Measurements from ENCODE around the gene NDRG2. TPM values are rescaled to one million over a fixed set of nuclear protein-coding genes. Genes with fewer than 3 reads are reported as not detected.

Gene NDRG2
- total RNA-seq, 1 donor: not detected

GRCh38 chr14:21069388-21070082 is 44.7 kb upstream of the NDRG2 start:
- Histone ChIP-seq H4K20me1 (ENCODE audit: insufficient read depth, low read length) (peaks cover 15% of the 10 kb centered on the region), H2AFZ (ENCODE audit: low read length) (peak overlapping the region; percentile 87), H3K79me2 (ENCODE audit: insufficient read depth, low read length) (peaks cover 17% of the 10 kb centered on the region), H3K9me3 (ENCODE audit: low read depth, low read length) (no peaks in the 10 kb centered on the region), H3K4me3 (ENCODE audit: insufficient read depth, low read length) (peak overlapping the region; percentile 76), H3K4me2 (ENCODE audit: insufficient read depth, low read length) (peak overlapping the region; percentile 92), H3K27ac (ENCODE audit: low read depth, low read length) (peak overlapping the region; percentile 63), H3K36me3 (ENCODE audit: insufficient read depth, low read length) (peaks cover 15% of the 10 kb centered on the region), H3K27me3 (ENCODE audit: insufficient read depth, low read length) (no peaks in the 10 kb centered on the region), H3K4me1 (ENCODE audit: insufficient read depth, low read length) (peaks cover 35% of the 10 kb centered on the region)
- peak; percentile 88 for DNase-seq (ENCODE audit: insufficient read length, low spot score, missing footprints)
- no peak for TF ChIP-seq CTCF (IDR thresholded peaks at IDR 0.05; ENCODE audit: extremely low read depth, low read depth, low read length)

DNA sequence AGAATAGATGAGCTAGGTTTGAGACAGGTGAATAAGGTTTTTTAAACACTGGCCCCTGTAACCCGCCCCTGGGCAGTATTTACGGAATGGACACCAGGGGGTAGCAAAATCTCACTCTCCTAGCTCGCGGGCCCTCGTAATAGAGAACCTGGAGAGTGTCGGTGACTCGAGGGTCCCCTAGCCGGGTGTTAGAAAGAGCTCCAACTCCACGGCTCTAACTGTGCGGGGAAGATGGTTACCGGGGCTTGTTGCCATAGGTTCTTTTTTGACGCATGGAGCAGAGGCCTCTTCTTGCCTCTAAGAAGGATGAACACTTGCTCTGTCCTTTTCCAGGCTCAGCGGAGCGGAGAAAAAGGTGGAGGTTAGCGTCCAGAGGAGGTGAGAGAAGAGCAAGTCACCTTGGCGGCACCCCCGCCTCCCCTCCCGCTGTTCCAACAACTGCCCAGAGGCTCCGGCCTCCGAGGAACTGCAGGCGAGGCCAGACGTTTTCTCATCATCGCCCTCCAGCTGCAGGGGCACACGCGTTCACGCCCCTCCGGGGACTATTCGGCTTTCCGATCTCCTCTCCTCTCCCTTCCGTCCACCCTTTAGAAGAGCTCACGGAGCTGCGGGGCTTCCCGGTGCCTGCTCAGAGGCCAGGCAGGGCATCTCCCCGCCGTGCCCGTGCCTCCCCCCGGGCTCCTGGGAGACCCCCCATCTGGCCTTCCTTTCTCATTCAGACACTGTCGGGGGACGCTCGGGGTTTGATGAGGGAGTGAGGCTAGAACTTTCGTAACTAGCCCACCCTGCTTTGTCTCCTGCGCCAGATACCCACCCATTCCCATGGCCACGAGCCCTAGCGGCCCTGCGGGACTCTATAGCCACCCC is 43.9 kb upstream of the NDRG2 start:
- Histone ChIP-seq H3K27ac (ENCODE audit: low read depth, low read length) (peak overlapping the region; percentile 63), H2AFZ (ENCODE audit: low read length) (peak overlapping the region; percentile 87), H4K20me1 (ENCODE audit: insufficient read depth, low read length) (peaks cover 10% of the 10 kb centered on the region), H3K27me3 (ENCODE audit: insufficient read depth, low read length) (no peaks in the 10 kb centered on the region), H3K79me2 (ENCODE audit: insufficient read depth, low read length) (peaks cover 11% of the 10 kb centered on the region), H3K4me1 (ENCODE audit: insufficient read depth, low read length) (peaks cover 37% of the 10 kb centered on the region), H3K9me3 (ENCODE audit: low read depth, low read length) (no peaks in the 10 kb centered on the region), H3K4me3 (ENCODE audit: insufficient read depth, low read length) (peak overlapping the region; percentile 76), H3K36me3 (ENCODE audit: insufficient read depth, low read length) (peaks cover 10% of the 10 kb centered on the region), H3K4me2 (ENCODE audit: insufficient read depth, low read length) (peak overlapping the region; percentile 92)
- peak; percentile 67 for TF ChIP-seq CTCF (IDR thresholded peaks at IDR 0.05; ENCODE audit: extremely low read depth, low read depth, low read length)
- DNase-seq (ENCODE audit: insufficient read length, low spot score, missing footprints): peak; percentile 88

DNA sequence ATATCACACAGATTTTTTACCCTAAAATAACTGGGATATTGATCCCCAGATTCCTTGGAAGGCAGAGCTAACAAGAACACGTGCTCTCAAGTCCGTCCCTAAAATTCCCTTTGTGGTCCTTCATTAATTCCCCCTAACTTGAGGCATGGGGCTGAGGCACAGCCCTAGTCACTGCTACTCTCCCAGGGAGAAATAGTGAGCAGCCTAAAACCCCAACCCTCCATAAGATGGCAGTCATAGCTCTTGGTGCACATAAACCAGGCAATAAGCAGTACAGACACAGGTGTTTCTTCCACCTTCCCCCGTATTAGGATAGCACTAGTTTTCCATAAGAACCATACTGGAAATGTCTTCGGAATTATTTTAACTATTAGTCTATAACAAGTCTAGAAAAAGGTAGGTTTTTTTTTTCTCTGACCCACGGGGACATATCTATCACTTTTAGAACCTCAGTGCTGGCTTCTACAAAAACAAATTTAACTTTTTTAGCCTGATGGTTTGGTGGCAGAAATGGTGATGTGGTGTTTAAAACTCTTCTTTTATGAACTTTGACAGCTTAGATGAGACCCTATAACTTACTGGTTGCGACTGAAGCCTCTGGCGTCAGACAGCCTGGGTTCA is 42.1 kb upstream of the NDRG2 start:
- Histone ChIP-seq H3K79me2 (ENCODE audit: insufficient read depth, low read length) (no peaks in the 10 kb centered on the region), H4K20me1 (ENCODE audit: insufficient read depth, low read length) (no peaks in the 10 kb centered on the region), H3K4me1 (ENCODE audit: insufficient read depth, low read length) (peaks cover 33% of the 10 kb centered on the region), H3K4me2 (ENCODE audit: insufficient read depth, low read length) (no peak overlapping the region), H3K27ac (ENCODE audit: low read depth, low read length) (no peak overlapping the region), H2AFZ (ENCODE audit: low read length) (no peak overlapping the region), H3K36me3 (ENCODE audit: insufficient read depth, low read length) (no peaks in the 10 kb centered on the region), H3K4me3 (ENCODE audit: insufficient read depth, low read length) (no peak overlapping the region), H3K27me3 (ENCODE audit: insufficient read depth, low read length) (no peaks in the 10 kb centered on the region), H3K9me3 (ENCODE audit: low read depth, low read length) (no peaks in the 10 kb centered on the region)
- TF ChIP-seq CTCF (IDR thresholded peaks at IDR 0.05; ENCODE audit: extremely low read depth, low read depth, low read length): peak; percentile 22
- peak; percentile 76 for DNase-seq (ENCODE audit: insufficient read length, low spot score, missing footprints)
